ENCODE results near the gene PDXK.

The PDXK gene

DNA sequence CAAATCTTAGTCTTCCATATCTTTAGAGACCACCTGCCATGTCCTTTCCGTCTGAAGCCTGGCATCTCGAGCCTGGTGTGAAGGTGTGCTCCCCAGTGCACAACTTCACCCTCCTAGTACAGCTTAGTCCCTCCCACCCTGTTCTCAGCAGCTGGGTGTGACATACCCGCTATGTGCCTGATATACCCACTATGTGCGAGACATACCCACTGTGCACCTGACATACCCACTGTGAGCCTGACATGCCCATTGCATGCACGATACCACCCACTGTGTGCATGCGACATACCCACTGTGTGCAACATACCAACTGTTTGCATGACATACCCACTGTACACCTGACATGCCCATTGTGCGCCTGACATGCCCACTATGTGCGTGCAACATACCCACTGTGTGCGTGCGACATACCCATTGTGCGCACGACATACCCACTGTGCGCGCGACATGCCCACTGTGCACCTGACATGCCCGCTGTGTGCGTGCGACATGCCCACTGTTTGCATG is 67.4 kb downstream of the PDXK start:
- no peaks in the 10 kb centered on the region for H3K9me3 Mint-ChIP-seq
- no peak overlapping the region for H3K27ac Mint-ChIP-seq
- no peak overlapping the region for H3K4me3 Mint-ChIP-seq
- DNase-seq (ENCODE audit: low spot score in 2 of 2) (no peak), ATAC-seq (no peak)
- H3K36me3 Mint-ChIP-seq = peaks cover 22% of the 10 kb centered on the region
- peaks cover 25% of the 10 kb centered on the region for H3K4me1 Mint-ChIP-seq

DNA sequence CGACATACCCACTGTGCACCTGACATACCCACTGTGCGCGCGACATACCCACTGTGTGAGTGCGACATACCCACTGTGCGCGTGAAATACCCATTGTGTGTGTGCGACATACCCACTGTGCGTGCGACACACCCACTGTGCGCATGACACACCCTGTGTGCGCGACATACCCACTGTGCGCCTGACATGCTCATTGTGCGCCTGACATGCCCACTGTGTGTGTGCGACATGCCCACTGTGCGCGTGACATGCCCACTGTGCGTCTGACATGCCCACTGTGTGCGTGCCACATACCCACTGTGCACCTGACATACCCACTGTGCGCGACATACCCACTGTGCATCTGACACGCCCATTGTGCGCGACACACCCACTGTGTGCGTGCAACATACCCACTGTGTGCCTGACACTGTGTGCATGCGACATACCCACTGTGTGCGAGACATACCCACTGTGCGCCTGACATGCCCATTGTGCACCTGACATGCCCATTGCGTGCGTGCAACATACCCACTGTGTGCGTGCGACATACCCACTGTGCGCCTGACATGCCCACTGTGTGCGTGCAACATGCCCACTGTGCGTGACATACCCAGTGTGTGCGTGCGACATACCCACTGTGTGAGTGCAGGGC is 68.0 kb downstream of the PDXK start:
- DNase-seq (ENCODE audit: low spot score in 2 of 2) (no peak), ATAC-seq (no peak)
- H3K27ac Mint-ChIP-seq = no peak overlapping the region
- H3K4me3 Mint-ChIP-seq = no peak overlapping the region
- peaks cover 28% of the 10 kb centered on the region for H3K4me1 Mint-ChIP-seq
- no peaks in the 10 kb centered on the region for H3K9me3 Mint-ChIP-seq
- peaks cover 28% of the 10 kb centered on the region for H3K36me3 Mint-ChIP-seq

DNA sequence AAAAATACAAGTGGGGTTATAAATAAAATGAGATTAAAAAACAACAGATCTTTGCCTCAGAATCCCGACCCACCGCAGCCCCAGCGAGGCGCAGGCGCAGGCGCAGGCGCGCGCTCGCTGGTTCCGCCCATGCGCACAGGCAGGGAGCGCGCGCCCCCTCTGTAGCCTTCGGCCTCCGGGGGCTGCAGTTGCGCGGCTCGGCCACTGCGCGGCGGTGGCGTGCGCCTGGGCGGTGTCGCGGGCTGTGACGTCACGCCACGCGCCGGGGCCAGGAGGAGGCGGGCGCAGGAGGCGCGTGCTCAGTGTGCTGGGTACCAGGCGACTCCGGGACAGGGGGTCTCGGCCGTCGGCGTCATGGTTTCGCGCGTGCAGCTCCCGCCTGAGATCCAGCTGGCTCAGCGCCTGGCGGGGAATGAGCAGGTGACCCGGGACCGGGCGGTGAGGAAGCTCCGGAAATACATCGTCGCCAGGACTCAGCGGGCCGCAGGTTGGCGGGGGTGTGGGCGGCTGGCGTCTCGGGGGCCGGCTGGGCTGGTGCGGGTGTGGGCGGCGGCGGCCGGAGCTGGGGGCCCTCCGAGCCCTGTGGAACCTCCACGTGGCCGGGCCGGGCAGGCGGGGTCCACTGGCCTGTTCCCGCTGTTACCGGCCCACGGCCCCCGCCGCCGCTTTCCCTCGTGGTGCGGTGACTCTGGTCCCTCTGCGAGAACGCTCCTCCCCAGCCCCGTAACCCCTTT is 70.5 kb downstream of the PDXK start, which contains the start of gene RRP1:
TSS of gene RRP1 (plus strand) at position 302 of the 734 bp plus-strand sequence. CDS start at position 355, 53 bp downstream.
- Mint-ChIP-seq H3K4me1 (peaks cover 18% of the 10 kb centered on the region), H3K27ac (peak within 1 kb of the TSS; percentile 95), H3K36me3 (peaks cover 53% of the 10 kb centered on the region), H3K9me3 (no peaks in the 10 kb centered on the region), H3K4me3 (peak within 1 kb of the TSS; percentile 90)
- ATAC-seq = peak; percentile 92
- DNase-seq (ENCODE audit: low spot score in 2 of 2) = peak; percentile 99 to 100

DNA sequence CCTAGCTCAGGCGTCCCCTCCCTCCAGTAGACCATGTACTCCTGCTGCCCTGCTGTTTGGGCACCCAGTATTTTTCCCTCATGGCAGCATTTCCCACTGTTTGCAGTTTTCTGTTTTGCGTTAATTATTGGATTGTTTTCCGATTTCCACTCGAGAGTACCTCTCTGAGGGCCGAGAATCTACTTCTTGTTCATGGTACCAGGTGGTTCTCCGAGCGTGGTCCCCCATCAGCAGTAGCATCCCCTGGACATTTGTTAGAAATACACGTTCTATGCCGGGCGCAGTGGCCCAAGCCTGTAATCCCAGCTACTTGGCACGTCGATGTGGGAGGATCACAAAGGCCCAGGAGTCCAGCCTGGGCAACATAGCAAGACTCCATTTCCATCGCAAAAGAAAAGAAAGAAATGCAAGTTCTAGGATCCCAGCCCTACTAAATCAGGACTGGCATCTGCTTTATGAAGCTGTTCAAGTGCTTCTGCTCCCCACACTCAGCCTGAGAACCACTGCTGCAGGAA is 71.1 kb downstream of the PDXK start:
- Mint-ChIP-seq H3K36me3 (peaks cover 59% of the 10 kb centered on the region), H3K4me1 (peaks cover 18% of the 10 kb centered on the region), H3K27ac (peak overlapping the region; percentile 95), H3K4me3 (peak overlapping the region; percentile 90), H3K9me3 (no peaks in the 10 kb centered on the region)
- DNase-seq (ENCODE audit: low spot score in 2 of 2) = no peak
- ATAC-seq = no peak

DNA sequence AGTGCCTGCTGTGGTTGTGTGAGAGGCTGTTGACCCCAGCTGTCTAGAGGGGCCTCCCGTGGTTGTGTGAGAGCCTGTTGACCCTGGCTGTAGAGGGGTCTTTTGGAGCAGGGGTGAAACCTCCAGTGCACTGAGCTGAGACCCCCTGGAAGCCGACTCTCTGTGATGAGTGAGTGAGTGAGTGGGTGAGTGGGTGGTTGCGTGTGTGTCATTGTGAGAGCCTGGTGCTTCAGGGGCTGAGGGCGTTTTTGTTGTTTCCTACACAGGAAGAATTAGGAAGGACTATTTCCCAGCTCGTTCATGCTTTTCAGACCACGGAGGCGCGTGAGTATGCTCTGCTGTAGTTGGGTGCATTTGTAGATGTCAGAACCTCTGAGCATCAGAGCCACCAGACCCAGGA is 73.5 kb downstream of the PDXK start:
- ATAC-seq = no peak
- peaks cover 18% of the 10 kb centered on the region for H3K4me1 Mint-ChIP-seq
- H3K27ac Mint-ChIP-seq = peak overlapping the region; percentile 73
- DNase-seq (ENCODE audit: low spot score in 2 of 2) = no peak
- peak overlapping the region; percentile 42 for H3K4me3 Mint-ChIP-seq
- no peaks in the 10 kb centered on the region for H3K9me3 Mint-ChIP-seq
- H3K36me3 Mint-ChIP-seq = peaks cover 82% of the 10 kb centered on the region

DNA sequence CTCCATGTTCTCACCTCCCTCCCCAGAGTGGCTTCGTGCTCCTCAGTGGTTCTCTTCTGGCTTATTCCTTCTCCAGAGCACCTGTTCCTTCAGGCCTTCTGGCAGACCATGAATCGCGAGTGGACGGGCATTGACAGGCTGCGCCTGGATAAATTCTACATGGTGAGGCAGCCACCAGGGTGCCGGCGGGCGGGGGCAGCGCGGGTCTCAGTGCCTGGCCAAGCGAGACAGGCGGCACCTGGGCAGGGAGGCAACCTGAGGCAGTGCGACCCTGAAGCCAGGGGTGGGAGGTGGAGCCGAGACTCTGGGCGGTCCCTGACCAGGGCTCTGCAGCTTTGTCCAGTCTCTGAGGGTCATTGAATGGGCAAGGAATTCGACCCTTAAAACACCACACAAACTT is 74.3 kb downstream of the PDXK start:
- ATAC-seq (no peak), DNase-seq (ENCODE audit: low spot score in 2 of 2) (no peak)
- Mint-ChIP-seq H3K4me3 (no peak overlapping the region), H3K4me1 (peaks cover 19% of the 10 kb centered on the region), H3K9me3 (no peaks in the 10 kb centered on the region), H3K36me3 (peaks cover 91% of the 10 kb centered on the region), H3K27ac (no peak overlapping the region)

DNA sequence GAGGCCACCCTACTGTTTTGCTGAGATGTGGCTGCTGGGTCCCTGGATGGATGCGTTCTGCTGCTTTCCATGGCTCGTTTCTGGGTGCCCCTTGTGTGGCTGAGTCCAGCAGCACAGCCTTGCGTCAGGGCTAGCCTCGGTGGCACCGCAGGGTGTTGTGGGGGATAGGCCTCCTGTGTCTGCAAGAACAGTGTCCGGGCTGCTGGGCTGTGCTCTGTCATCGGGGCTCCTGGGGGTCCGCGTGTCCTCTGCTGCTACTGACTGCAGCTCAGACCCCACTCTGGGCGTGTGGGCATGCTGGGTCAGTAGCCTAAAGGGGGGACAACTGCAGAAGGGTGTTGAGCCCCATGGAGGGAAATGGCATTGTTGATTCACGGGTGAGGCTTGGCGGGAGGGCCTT is 75.4 kb downstream of the PDXK start:
- Mint-ChIP-seq H3K27ac (no peak overlapping the region), H3K4me3 (no peak overlapping the region), H3K4me1 (peaks cover 23% of the 10 kb centered on the region), H3K36me3 (peaks cover 96% of the 10 kb centered on the region), H3K9me3 (no peaks in the 10 kb centered on the region)
- ATAC-seq = no peak
- DNase-seq (ENCODE audit: low spot score in 2 of 2) = no peak

DNA sequence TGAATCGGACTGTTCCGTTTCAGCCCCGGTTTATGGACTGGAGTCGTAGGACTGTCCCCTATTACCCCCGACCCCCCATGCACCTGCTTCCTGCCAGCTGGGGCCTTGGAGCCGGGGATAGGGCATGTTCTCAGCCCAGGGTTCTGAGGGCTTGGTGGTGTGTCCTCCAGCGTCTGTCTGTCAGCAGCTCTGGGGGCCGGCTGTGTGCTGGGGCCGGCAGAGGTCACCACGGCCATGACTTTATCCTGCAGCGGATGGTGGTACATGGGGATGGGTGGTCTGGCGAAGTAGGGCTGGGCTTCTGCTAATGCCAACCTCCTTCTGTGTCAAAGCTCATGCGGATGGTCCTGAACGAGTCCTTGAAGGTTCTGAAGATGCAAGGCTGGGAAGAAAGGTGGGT is 75.9 kb downstream of the PDXK start:
- peaks cover 96% of the 10 kb centered on the region for H3K36me3 Mint-ChIP-seq

DNA sequence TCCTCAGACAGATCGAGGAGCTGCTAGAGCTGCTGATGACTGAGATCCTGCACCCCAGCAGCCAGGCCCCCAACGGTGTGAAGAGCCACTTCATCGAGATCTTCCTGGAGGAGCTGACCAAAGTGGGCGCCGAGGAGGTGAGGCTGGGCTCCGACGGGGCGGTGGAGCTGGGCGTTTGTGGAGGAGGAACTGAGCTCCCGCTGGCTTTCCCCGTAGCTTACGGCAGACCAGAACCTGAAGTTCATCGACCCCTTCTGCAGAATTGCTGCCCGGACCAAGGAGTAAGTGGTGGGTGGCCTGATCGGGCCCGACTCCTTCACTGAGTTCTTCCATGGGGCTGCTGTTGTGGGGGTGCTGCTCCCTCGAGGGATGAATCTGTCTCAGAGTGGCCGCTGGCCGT is 78.5 kb downstream of the PDXK start:
- Mint-ChIP-seq H3K4me1 (peaks cover 7% of the 10 kb centered on the region), H3K36me3 (peaks cover 100% of the 10 kb centered on the region), H3K27ac (no peak overlapping the region), H3K9me3 (no peaks in the 10 kb centered on the region), H3K4me3 (no peak overlapping the region)
- ATAC-seq (no peak), DNase-seq (ENCODE audit: low spot score in 2 of 2) (no peak)

More for the DNA sequence above, 75.9 kb downstream of the PDXK start:
- H3K4me1 Mint-ChIP-seq = peaks cover 23% of the 10 kb centered on the region
- no peak overlapping the region for H3K4me3 Mint-ChIP-seq
- no peak overlapping the region for H3K27ac Mint-ChIP-seq
- no peak for ATAC-seq
- DNase-seq (ENCODE audit: low spot score in 2 of 2) = no peak
- H3K9me3 Mint-ChIP-seq = no peaks in the 10 kb centered on the region

DNA sequence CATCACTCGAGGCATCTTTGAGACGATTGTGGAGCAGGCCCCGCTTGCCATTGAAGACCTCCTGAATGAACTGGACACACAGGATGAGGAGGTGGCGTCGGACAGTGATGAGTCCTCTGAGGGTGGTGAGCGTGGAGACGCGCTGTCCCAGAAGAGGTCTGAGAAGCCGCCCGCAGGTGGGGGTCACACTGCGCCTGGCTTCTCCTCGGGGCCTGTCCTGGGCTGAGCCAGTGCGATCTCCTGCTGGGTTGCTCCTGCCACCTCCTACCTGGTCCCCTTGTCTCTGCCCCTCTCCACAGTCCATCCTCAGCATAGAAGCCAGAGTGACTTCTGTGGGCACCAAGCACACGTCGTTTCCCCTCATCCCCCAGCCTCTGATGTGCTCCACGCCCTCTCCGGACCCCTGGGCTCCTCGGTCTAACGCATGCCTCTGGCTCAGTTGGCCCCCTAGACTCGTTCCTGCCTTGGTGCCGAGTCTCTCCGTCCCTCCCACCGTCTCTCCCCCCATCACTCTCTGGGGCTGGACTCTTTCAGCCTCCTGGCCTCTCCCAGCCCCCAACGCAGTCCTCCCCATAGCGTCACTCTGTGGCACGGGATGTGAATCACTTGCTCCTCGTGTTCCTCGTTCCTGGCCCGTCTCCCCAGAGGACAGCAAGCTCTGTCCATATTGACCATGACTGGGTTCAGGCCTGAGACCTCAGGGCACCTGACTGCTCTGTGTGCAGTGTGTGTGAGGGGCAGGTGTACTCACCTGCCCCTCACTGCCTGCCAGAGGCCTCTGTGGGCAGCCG is 79.2 kb downstream of the PDXK start:
- peaks cover 100% of the 10 kb centered on the region for H3K36me3 Mint-ChIP-seq
- no peak for ATAC-seq
- no peaks in the 10 kb centered on the region for H3K9me3 Mint-ChIP-seq
- no peak for DNase-seq (ENCODE audit: low spot score in 2 of 2)
- no peak overlapping the region for H3K27ac Mint-ChIP-seq
- no peak overlapping the region for H3K4me3 Mint-ChIP-seq
- H3K4me1 Mint-ChIP-seq = peaks cover 5% of the 10 kb centered on the region

DNA sequence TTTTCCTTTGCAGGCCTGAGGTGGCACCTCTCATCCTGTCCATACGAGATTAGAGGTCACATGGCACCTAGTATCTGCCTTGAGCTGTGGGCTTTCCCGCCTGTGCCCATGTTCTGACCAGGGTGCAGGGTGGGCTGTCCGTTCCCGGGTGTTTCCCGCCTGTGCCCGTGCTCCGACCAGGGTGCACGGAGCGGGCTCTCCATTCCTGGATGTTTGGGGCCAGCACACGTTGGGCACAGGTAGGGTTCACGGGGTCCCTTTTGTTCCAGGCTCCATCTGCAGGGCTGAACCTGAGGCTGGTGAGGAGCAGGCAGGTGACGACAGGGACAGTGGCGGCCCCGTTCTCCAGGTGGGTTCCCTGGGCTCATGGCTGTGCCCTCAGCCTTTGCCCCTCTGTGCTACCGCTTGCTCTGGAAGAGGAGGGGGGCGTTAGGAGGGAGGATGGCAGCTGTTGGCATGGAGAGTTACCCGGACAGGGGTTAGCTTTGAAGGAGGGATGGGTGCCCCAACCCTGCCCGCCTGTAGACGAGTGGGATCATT is 80.4 kb downstream of the PDXK start:
- no peak for DNase-seq (ENCODE audit: low spot score in 2 of 2)
- Mint-ChIP-seq H3K9me3 (no peaks in the 10 kb centered on the region), H3K36me3 (peaks cover 99% of the 10 kb centered on the region), H3K4me3 (no peak overlapping the region), H3K4me1 (peaks cover 5% of the 10 kb centered on the region), H3K27ac (no peak overlapping the region)
- ATAC-seq = no peak

DNA sequence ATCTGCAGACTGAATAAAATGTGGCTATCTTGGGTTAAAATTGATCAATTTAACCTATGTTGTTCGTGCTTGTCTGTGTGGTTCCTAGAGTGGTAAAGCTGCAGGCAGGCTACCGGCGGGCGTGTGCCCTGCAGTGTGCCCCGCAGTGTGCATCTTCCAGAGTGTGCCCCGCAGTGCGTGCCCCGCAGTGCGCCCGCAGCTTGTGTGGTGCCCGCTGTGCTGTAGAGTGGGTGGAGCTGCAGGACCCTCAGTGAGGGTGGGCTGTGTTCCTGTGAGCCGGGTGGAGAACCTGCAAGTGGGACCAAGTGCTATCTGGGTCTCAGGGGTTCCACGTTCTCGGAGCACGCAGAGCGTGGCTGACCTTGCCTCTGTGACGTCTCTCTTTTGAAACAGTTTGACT is 81.2 kb downstream of the PDXK start:
- no peaks in the 10 kb centered on the region for H3K9me3 Mint-ChIP-seq

DNA sequence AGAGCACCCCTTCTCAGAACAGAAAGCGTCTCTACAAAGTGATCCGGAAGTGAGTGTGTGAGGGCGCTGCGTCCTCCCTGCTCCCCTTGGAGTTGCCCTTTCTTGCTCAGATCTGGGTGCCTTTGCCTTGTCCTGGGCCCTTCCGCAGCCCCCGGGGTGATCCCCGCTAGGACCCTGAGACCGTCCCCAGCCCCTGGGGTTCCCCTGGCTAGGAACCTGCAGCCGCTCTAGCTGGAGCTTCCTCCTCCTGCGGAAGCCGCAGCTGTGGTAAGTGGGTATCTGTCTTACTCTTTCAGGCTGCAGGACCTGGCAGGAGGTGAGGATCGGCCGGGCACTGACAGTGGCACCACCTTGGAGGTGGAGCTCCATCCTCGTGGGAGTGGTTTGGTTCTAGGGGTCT is 81.6 kb downstream of the PDXK start:
- H3K9me3 Mint-ChIP-seq = no peaks in the 10 kb centered on the region
- DNase-seq (ENCODE audit: low spot score in 2 of 2) = no peak
- H3K4me3 Mint-ChIP-seq = no peak overlapping the region
- H3K36me3 Mint-ChIP-seq = peaks cover 99% of the 10 kb centered on the region
- peak overlapping the region; percentile 44 for H3K27ac Mint-ChIP-seq
- ATAC-seq = no peak
- peaks cover 5% of the 10 kb centered on the region for H3K4me1 Mint-ChIP-seq

More for the DNA sequence above, 81.2 kb downstream of the PDXK start:
- no peak for ATAC-seq
- H3K4me3 Mint-ChIP-seq = no peak overlapping the region
- no peak overlapping the region for H3K27ac Mint-ChIP-seq
- no peak for DNase-seq (ENCODE audit: low spot score in 2 of 2)
- peaks cover 99% of the 10 kb centered on the region for H3K36me3 Mint-ChIP-seq
- peaks cover 5% of the 10 kb centered on the region for H3K4me1 Mint-ChIP-seq

DNA sequence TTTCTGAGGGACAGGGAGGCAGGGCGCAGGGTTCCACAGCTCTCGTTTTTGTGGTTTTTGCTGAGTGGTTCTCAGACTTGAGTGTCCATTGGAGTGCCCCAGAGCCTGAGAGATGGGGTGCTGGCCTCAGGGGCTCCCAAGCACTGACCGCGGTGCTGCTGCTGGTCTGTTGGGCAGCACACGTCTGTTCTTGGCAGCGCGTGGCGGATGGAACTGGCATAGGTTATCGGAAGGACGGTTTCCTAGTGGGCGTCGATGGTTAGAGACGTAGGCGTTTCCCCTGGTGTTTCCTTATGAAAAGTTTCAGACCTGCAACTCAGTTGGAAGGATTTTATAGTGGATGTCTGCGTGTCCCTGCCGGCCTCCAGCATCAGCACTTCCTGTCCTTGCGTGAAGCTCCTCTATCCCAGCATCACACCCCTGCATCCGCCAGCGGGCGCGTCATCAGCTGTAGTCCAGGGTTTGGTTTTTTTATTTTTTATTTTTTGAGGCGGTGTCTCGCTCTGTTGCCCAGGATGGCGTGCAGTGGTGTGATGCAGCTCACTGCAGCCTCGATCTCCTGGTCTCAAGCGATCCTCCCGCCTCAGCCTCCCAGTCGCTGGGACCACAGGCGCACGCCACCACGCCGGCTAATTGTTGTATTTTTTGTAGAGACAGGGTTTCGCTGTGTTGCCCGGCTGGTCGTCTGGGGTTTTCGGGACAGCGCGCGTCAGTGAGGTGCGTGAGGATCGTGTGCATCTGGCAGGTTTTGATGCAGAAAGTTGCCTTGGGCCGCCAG is 82.3 kb downstream of the PDXK start:
- Mint-ChIP-seq H3K4me1 (peaks cover 5% of the 10 kb centered on the region), H3K4me3 (no peak overlapping the region), H3K27ac (peak overlapping the region; percentile 44), H3K9me3 (no peaks in the 10 kb centered on the region), H3K36me3 (peaks cover 99% of the 10 kb centered on the region)
- ATAC-seq (no peak), DNase-seq (ENCODE audit: low spot score in 2 of 2) (no peak)

Measured in stimulated activated effector memory CD8-positive, alpha-beta T cell treated with anti-CD3 and anti-CD28 coated beads, Interleukin-12 subunit alpha, Interleukin-12 subunit beta, amount 100 ng/mL, for 72 hours (primary cell).